Right cardiac atrium (tissue), 5 donors: Measurements from ENCODE around the gene POSTN. TPM values are rescaled to one million over a fixed set of nuclear protein-coding genes. Genes with fewer than 3 reads are reported as not detected.

ENCODE experiments used
- ATAC-seq, 2 donors: fragments of 200-7000 bp; cut with Tn5 transposase; one replicate each; pipeline versions ENCODE4 v1.8.0 to v1.9.1; 2020; ENCODE audit warnings: moderate library complexity in 2 of 2, mild to moderate bottlenecking in 1 of 2
- DNase-seq, 3 donors: peaks; one replicate each; pipeline ENCODE4 v3.0.0-alpha.2; 2020
- H3K27ac ChIP-seq: one replicate; pipeline ENCODE4 v1.5.1; 2013; ENCODE audit warnings: mild to moderate bottlenecking, low read length, control low read depth, moderate library complexity
- H3K27me3 ChIP-seq: one replicate; pipeline ENCODE4 v1.6.1; 2013; ENCODE audit not compliant: control insufficient read depth, insufficient read depth
- H3K4me1 ChIP-seq: one replicate; pipeline ENCODE4 v1.6.1; 2013; ENCODE audit warnings: low read length; ENCODE audit not compliant: control insufficient read depth, insufficient read depth
- H3K4me3 ChIP-seq: one replicate; pipeline ENCODE4 v1.5.1; 2013; ENCODE audit warnings: low read length, control low read depth
- H3K9me3 ChIP-seq: one replicate; pipeline ENCODE4 v1.6.1; 2013; ENCODE audit warnings: low read length; ENCODE audit not compliant: control insufficient read depth
- WGBS: extraction: QIAGEN DNeasy Blood & Tissue Kit; methylation state at CpG from one replicate; pipeline ENCODE4 v1.1.7; 2013; 5-methylcytosine and 5-hydroxymethylcytosine counted together
- intact Hi-C, 4 donors: fragments of 100-400 bp; cut with DNase I; formaldehyde crosslinking; loops; one replicate each; pipeline versions ENCODE4 v1.11.0 to v1.14.0; 2022 to 2023
- polyA plus RNA-seq: library from polyadenylated mRNA; stranded (reverse); fragments of 200-250 nt; gene quantifications from one replicate; pipeline ENCODE4 v1.2.3, GENCODE V29; 2013
- total RNA-seq, 4 donors: library from RNA; stranded (reverse); fragmentation: NEBNext Ultra II Directional; extraction: Animal tissue kit (Norgen Biotek cat#: 25700); gene quantifications; one replicate each; pipeline ENCODE4 v1.2.1, GENCODE V29; 2021
- donor health status: healthy with polysubstance abuse.
- donor health status: DM: no; HTN: yes; CAD: no.
- donor health status: DM: no; HTN: no; CAD: no.
- donor health status: DM: no; HTN: yes; CAD: no; lungs with severe emphysema.
- donor health status: DM: yes; HTN: yes; CAD: no.

The POSTN gene
- total and polyA plus RNA-seq, 5 donors, result 65.3 to 191 (median 133) TPM

GRCh38 chr13:37546087-37546486 is 52.5 kb downstream of the POSTN start:
- no peak for ATAC-seq
- Histone ChIP-seq H3K27ac (no peak overlapping the region), H3K9me3 (no peaks in the 10 kb centered on the region), H3K27me3 (no peaks in the 10 kb centered on the region), H3K4me1 (no peaks in the 10 kb centered on the region), H3K4me3 (no peak overlapping the region)
- 70% methylated on average over 3 of the region's 3 CpGs for WGBS
- no peak for DNase-seq
- intact Hi-C loops, result no loop called here

- intact Hi-C loops, result no loop called here
Observed at GRCh38 chr13:37544995-37545394, 53.6 kb downstream of the POSTN start.

GRCh38 chr13:37539976-37540605 is 58.5 kb downstream of the POSTN start:
- intact Hi-C loops, result no loop called here
- H3K27ac ChIP-seq, result no peak overlapping the region
- H3K27me3 ChIP-seq, result no peaks in the 10 kb centered on the region
- H3K4me3 ChIP-seq, result no peak overlapping the region
- no peaks in the 10 kb centered on the region for H3K9me3 ChIP-seq
- WGBS, result 91% methylated on average over 3 of the region's 3 CpGs
- H3K4me1 ChIP-seq, result no peaks in the 10 kb centered on the region
- no peak for DNase-seq
- ATAC-seq, result no peak

More at GRCh38 chr13:37544995-37545394, 53.6 kb downstream of the POSTN start:
- no peak for DNase-seq
- Histone ChIP-seq H3K4me1 (no peaks in the 10 kb centered on the region), H3K27ac (no peak overlapping the region), H3K4me3 (no peak overlapping the region), H3K27me3 (no peaks in the 10 kb centered on the region), H3K9me3 (no peaks in the 10 kb centered on the region)
- WGBS, result 94% methylated on average over 3 of the region's 3 CpGs
- ATAC-seq, result no peak

- H3K4me1 ChIP-seq, result no peaks in the 10 kb centered on the region
- intact Hi-C loops, result no loop called here
- DNase-seq (no peak), ATAC-seq (no peak)
- no peak overlapping the region for H3K4me3 ChIP-seq
- no peaks in the 10 kb centered on the region for H3K27me3 ChIP-seq
- 80% methylated on average over 2 of the region's 2 CpGs for WGBS
- no peak overlapping the region for H3K27ac ChIP-seq
- no peaks in the 10 kb centered on the region for H3K9me3 ChIP-seq
Observed at GRCh38 chr13:37539170-37539569, 59.4 kb downstream of the POSTN start.

GRCh38 chr13:37535501-37535900 is 63.1 kb downstream of the POSTN start:
- Histone ChIP-seq H3K4me1 (no peaks in the 10 kb centered on the region), H3K27me3 (no peaks in the 10 kb centered on the region), H3K9me3 (no peaks in the 10 kb centered on the region), H3K4me3 (no peak overlapping the region), H3K27ac (no peak overlapping the region)
- no peak for ATAC-seq
- 73% methylated on average over 2 of the region's 2 CpGs for WGBS
- DNase-seq, result no peak
- intact Hi-C loops, result no loop called here

GRCh38 chr13:37534676-37535075 is 63.9 kb downstream of the POSTN start:
- intact Hi-C loops, result loop anchor here in 1 of 4 donors (5.0 kb wide), 1 partner anchor 43 kb away; no protein-coding TSS in a partner anchor
- Histone ChIP-seq H3K9me3 (no peaks in the 10 kb centered on the region), H3K27me3 (no peaks in the 10 kb centered on the region), H3K27ac (no peak overlapping the region), H3K4me3 (no peak overlapping the region), H3K4me1 (no peaks in the 10 kb centered on the region)
- ATAC-seq, result no peak
- DNase-seq, result no peak
- 97% methylated on average over 1 of the region's 1 CpG for WGBS

GRCh38 chr13:37534181-37534580 is 64.4 kb downstream of the POSTN start:
- DNase-seq (no peak), ATAC-seq (no peak)
- Histone ChIP-seq H3K27me3 (no peaks in the 10 kb centered on the region), H3K4me3 (no peak overlapping the region), H3K9me3 (no peaks in the 10 kb centered on the region), H3K27ac (no peak overlapping the region), H3K4me1 (no peaks in the 10 kb centered on the region)
- intact Hi-C loops, result loop anchor here in 1 of 4 donors (5.0 kb wide), 1 partner anchor 43 kb away; no protein-coding TSS in a partner anchor
- WGBS, result 74% methylated on average over 3 of the region's 3 CpGs

- Histone ChIP-seq H3K27me3 (no peaks in the 10 kb centered on the region), H3K27ac (no peak overlapping the region), H3K4me3 (no peak overlapping the region), H3K9me3 (no peaks in the 10 kb centered on the region), H3K4me1 (no peaks in the 10 kb centered on the region)
- WGBS, result 72% methylated on average over 2 of the region's 2 CpGs
- no peak for ATAC-seq
- intact Hi-C loops, result loop anchor here in 1 of 4 donors (5.0 kb wide), 1 partner anchor 46 kb away; no protein-coding TSS in a partner anchor
- no peak for DNase-seq
Observed at GRCh38 chr13:37531049-37531448, 67.5 kb downstream of the POSTN start.

- intact Hi-C loops, result loop anchor here in 1 of 4 donors (5.0 kb wide), 1 partner anchor 47 kb away; no protein-coding TSS in a partner anchor
- WGBS, result 78% methylated on average over 2 of the region's 2 CpGs
- Histone ChIP-seq H3K9me3 (no peaks in the 10 kb centered on the region), H3K27me3 (no peaks in the 10 kb centered on the region), H3K4me1 (no peaks in the 10 kb centered on the region), H3K4me3 (no peak overlapping the region), H3K27ac (no peak overlapping the region)
- ATAC-seq, result no peak
- peak in 1 of 3 donors; percentile 26 for DNase-seq
Observed at GRCh38 chr13:37529751-37530385, 68.7 kb downstream of the POSTN start.

- H3K4me3 ChIP-seq, result no peak overlapping the region
- DNase-seq, result no peak
Observed at GRCh38 chr13:37526710-37527473, 71.7 kb downstream of the POSTN start.

GRCh38 chr13:37515226-37515625 is 83.3 kb downstream of the POSTN start:
- Histone ChIP-seq H3K27ac (no peak overlapping the region), H3K9me3 (no peaks in the 10 kb centered on the region), H3K27me3 (no peaks in the 10 kb centered on the region), H3K4me3 (no peak overlapping the region), H3K4me1 (no peaks in the 10 kb centered on the region)
- WGBS, result 95% methylated on average over 1 of the region's 1 CpG
- intact Hi-C loops, result no loop called here
- DNase-seq (no peak), ATAC-seq (no peak)

More at GRCh38 chr13:37526710-37527473, 71.7 kb downstream of the POSTN start:
- Histone ChIP-seq H3K27ac (no peak overlapping the region), H3K27me3 (no peaks in the 10 kb centered on the region), H3K9me3 (no peaks in the 10 kb centered on the region), H3K4me1 (no peaks in the 10 kb centered on the region)
- intact Hi-C loops, result no loop called here
- WGBS, result 66% methylated on average over 3 of the region's 3 CpGs
- peak in 1 of 2 donors; percentile 51 for ATAC-seq
